HFFc6 (cell line): ENCODE data around the gene CASP12. TPM values are rescaled to one million over a fixed set of nuclear protein-coding genes. Genes with fewer than 3 reads are reported as not detected.
A peak's percentile ranks its signal among the peaks of the same experiment; 100 is the strongest.

Source experiments
- DNase-seq: peaks from one replicate; pipeline ENCODE4 v3.0.0-alpha.2; 2018
- H3K27ac Mint-ChIP-seq: 2 replicates; pipeline ENCODE4 v1.8.0; 2020; ENCODE audit warnings: mild to moderate bottlenecking, mixed read lengths
- H3K27me3 Mint-ChIP-seq: 2 replicates; pipeline ENCODE4 v1.8.0; 2021; ENCODE audit warnings: mild to moderate bottlenecking, moderate library complexity, mixed read lengths; ENCODE audit not compliant: insufficient read depth
- H3K36me3 Mint-ChIP-seq: 2 replicates; pipeline ENCODE4 v1.8.0; 2021; ENCODE audit warnings: low read depth, mixed read lengths
- H3K4me1 Mint-ChIP-seq: 2 replicates; pipeline ENCODE4 v1.8.0; 2020; ENCODE audit warnings: low read depth, mixed read lengths
- H3K4me3 Mint-ChIP-seq: 2 replicates; pipeline ENCODE4 v1.8.0; 2020; ENCODE audit warnings: mild to moderate bottlenecking, moderate library complexity, mixed read lengths
- H3K9me3 Mint-ChIP-seq: 2 replicates; pipeline ENCODE4 v1.8.0; 2020; ENCODE audit warnings: mild to moderate bottlenecking, mixed read lengths
- CTCF ChIP-seq: fragments of 200-600 bp; sonication (generic); IDR thresholded peaks from 2 replicates; pipeline ENCODE4 v1.5.0; 2021; ENCODE audit warnings: antibody characterized with exemption, mild to moderate bottlenecking
- total RNA-seq, 6 experiments: library from RNA; stranded (reverse); fragmentation: NEBNext Ultra II Directional; extraction: Animal tissue kit (Norgen Biotek cat#: 25700); gene quantifications; 2 replicates in 1 of 6; 3 replicates in 5 of 6; pipeline ENCODE4 v1.2.3, GENCODE V29; 2021

Gene CASP12
- total RNA-seq, 6 experiments from 2014 or later = not detected

GRCh38 chr11:104899226-104899625 is 966 bp upstream of the CASP12 start:
- Mint-ChIP-seq H3K27me3 (no peaks in the 10 kb centered on the region), H3K4me3 (no peak overlapping the region), H3K27ac (no peak overlapping the region), H3K4me1 (peaks cover 10% of the 10 kb centered on the region; the same call in 1 of the 2 replicates), H3K9me3 (no peaks in the 10 kb centered on the region), H3K36me3 (no peaks in the 10 kb centered on the region)
- no peak for DNase-seq
- no peak for TF ChIP-seq CTCF

DNA sequence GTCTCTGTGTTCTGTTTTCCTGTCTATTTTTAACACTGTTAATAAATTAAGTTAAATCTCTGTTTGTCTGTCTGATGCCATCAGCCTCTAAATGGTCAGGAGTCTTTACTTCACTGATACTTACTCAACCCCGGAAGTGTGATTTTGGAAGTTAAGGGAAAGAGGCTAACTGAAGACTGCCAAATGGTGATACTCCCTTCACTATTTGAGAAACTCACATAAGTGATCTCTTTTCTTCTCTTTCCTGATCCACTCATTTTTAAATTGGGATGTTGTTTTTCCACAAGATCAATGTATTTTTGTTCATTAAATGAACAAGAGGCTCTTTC is 389 bp upstream of the CASP12 start:
- no peaks in the 10 kb centered on the region for H3K9me3 Mint-ChIP-seq
- no peak overlapping the region for H3K4me3 Mint-ChIP-seq
- H3K27me3 Mint-ChIP-seq = no peaks in the 10 kb centered on the region
- TF ChIP-seq CTCF = no peak
- DNase-seq = no peak
- no peak overlapping the region for H3K27ac Mint-ChIP-seq
- peaks cover 15% of the 10 kb centered on the region; the same call in 1 of the 2 replicates for H3K4me1 Mint-ChIP-seq
- no peaks in the 10 kb centered on the region for H3K36me3 Mint-ChIP-seq

GRCh38 chr11:104895634-104896033 is 2.6 kb downstream of the CASP12 start:
- DNase-seq = no peak
- no peaks in the 10 kb centered on the region for H3K27me3 Mint-ChIP-seq
- H3K27ac Mint-ChIP-seq = no peak overlapping the region
- H3K4me1 Mint-ChIP-seq = peaks cover 44% of the 10 kb centered on the region; the same call in 1 of the 2 replicates
- no peak overlapping the region for H3K4me3 Mint-ChIP-seq
- no peaks in the 10 kb centered on the region for H3K9me3 Mint-ChIP-seq
- no peaks in the 10 kb centered on the region for H3K36me3 Mint-ChIP-seq
- no peak for TF ChIP-seq CTCF

DNA sequence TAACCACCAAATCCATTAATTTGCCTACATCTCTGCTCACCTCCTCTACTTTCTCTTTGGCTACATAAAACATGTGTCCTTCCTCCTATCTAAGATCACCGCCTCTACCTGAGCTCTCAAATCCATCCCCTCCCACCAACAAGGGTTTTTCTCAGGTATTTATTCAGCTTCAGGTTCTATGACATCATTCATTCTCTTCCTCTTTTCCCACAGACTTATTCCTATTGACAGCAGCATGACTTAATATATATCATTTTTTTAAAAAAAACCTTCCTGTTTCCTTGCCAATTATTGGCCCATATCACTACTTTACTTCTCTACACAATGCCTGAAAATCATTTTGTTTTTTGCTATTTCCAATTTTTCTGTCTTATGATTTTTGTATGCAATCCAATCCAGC is 4.4 kb downstream of the CASP12 start:
- DNase-seq = no peak
- Mint-ChIP-seq H3K9me3 (no peaks in the 10 kb centered on the region), H3K4me1 (peaks cover 45% of the 10 kb centered on the region; the same call in 1 of the 2 replicates), H3K27me3 (no peaks in the 10 kb centered on the region), H3K4me3 (no peak overlapping the region), H3K36me3 (no peaks in the 10 kb centered on the region), H3K27ac (no peak overlapping the region)
- no peak for TF ChIP-seq CTCF

DNA sequence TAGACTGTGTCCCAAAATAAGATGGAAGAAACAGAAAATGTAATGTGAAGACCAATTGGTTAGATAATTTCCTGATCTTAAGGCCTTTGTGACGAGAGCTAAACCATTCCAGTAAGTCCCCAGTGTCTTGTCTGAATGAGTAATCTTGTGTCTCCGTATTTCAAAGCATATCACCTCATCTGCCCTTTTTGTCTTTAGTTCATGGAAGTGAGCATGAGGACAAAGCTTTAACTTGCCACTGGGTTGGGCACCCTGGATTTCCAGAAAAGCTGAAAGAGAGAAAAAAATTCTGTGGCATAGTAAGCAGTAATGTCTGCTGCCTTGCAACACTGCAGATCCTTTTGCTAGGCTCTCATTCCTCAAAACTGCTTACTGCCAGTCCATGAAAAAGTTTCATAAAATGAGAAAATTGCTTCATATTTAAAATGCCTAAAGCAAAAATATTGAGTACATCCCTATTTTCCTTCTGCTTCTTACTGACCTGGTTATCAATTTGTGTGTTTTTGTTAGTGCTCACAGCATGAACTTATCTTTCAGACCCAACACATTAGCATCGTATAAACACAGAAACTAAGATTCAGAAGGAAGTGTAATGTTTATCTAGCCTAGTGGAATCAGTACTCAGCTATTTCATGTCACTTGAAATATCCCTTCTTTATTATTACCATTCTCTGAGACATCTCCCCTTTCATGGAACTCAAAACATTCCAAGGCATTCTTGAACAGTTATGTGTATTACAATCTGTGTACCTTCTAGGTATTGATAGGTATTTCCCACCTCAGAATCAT is 5.3 kb downstream of the CASP12 start:
- no peak for DNase-seq
- peak overlapping the region; percentile 5; the same call in 1 of the 2 replicates for H3K27ac Mint-ChIP-seq

More for the DNA sequence above, 5.3 kb downstream of the CASP12 start:
- Mint-ChIP-seq H3K27me3 (no peaks in the 10 kb centered on the region), H3K4me1 (peaks cover 38% of the 10 kb centered on the region; the same call in 1 of the 2 replicates), H3K9me3 (no peaks in the 10 kb centered on the region), H3K4me3 (peak overlapping the region; percentile 40; the same call in 1 of the 2 replicates), H3K36me3 (no peaks in the 10 kb centered on the region)
- no peak for TF ChIP-seq CTCF
